ENCODE results near the gene CENPU. TPM values are rescaled to one million over a fixed set of nuclear protein-coding genes. Genes with fewer than 3 reads are reported as not detected.

The CENPU gene
- total and polyA plus RNA-seq, 2 experiments from 2014 or later: 88.3 to 186 TPM

DNA sequence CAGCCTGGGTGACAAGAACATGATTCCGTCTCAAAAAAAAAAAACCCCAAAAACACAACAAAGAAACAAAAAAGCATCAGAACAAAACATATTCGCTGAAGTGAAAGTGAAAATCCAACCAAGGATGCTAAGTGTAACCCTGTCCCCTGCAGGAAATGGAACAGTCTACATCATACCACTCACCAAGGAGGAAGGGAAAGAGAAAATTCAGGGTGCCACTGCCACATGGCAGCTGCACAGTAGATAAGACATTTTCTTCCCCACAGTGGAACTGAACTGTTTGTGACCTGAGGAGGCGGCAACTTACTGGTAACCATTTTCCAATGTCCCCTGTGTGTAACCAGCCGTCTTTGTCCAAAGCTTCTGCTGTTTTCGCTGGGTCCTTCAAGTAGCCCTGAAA is 28.2 kb upstream of the CENPU start (continued):
- TF ChIP-seq, protein P1, sequence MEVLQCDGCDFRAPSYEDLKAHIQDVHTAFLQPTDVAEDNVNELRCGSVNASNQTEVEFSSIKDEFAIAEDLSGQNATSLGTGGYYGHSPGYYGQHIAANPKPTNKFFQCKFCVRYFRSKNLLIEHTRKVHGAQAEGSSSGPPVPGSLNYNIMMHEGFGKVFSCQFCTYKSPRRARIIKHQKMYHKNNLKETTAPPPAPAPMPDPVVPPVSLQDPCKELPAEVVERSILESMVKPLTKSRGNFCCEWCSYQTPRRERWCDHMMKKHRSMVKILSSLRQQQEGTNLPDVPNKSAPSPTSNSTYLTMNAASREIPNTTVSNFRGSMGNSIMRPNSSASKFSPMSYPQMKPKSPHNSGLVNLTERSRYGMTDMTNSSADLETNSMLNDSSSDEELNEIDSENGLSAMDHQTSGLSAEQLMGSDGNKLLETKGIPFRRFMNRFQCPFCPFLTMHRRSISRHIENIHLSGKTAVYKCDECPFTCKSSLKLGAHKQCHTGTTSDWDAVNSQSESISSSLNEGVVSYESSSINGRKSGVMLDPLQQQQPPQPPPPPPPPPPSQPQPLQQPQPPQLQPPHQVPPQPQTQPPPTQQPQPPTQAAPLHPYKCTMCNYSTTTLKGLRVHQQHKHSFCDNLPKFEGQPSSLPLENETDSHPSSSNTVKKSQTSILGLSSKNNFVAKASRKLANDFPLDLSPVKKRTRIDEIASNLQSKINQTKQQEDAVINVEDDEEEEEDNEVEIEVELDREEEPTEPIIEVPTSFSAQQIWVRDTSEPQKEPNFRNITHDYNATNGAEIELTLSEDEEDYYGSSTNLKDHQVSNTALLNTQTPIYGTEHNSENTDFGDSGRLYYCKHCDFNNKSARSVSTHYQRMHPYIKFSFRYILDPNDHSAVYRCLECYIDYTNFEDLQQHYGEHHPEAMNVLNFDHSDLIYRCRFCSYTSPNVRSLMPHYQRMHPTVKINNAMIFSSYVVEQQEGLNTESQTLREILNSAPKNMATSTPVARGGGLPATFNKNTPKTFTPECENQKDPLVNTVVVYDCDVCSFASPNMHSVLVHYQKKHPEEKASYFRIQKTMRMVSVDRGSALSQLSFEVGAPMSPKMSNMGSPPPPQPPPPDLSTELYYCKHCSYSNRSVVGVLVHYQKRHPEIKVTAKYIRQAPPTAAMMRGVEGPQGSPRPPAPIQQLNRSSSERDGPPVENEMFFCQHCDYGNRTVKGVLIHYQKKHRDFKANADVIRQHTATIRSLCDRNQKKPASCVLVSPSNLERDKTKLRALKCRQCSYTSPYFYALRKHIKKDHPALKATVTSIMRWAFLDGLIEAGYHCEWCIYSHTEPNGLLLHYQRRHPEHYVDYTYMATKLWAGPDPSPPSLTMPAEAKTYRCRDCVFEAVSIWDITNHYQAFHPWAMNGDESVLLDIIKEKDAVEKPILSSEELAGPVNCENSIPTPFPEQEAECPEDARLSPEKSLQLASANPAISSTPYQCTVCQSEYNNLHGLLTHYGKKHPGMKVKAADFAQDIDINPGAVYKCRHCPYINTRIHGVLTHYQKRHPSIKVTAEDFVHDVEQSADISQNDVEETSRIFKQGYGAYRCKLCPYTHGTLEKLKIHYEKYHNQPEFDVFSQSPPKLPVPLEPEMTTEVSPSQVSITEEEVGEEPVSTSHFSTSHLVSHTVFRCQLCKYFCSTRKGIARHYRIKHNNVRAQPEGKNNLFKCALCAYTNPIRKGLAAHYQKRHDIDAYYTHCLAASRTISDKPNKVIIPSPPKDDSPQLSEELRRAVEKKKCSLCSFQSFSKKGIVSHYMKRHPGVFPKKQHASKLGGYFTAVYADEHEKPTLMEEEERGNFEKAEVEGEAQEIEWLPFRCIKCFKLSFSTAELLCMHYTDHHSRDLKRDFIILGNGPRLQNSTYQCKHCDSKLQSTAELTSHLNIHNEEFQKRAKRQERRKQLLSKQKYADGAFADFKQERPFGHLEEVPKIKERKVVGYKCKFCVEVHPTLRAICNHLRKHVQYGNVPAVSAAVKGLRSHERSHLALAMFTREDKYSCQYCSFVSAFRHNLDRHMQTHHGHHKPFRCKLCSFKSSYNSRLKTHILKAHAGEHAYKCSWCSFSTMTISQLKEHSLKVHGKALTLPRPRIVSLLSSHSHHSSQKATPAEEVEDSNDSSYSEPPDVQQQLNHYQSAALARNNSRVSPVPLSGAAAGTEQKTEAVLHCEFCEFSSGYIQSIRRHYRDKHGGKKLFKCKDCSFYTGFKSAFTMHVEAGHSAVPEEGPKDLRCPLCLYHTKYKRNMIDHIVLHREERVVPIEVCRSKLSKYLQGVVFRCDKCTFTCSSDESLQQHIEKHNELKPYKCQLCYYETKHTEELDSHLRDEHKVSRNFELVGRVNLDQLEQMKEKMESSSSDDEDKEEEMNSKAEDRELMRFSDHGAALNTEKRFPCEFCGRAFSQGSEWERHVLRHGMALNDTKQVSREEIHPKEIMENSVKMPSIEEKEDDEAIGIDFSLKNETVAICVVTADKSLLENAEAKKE (CRISPR knock-in tag; IDR thresholded peaks at IDR 0.05): no peak
- TF ChIP-seq ZNF114 (CRISPR knock-in tag; IDR thresholded peaks at IDR 0.05): no peak

DNA sequence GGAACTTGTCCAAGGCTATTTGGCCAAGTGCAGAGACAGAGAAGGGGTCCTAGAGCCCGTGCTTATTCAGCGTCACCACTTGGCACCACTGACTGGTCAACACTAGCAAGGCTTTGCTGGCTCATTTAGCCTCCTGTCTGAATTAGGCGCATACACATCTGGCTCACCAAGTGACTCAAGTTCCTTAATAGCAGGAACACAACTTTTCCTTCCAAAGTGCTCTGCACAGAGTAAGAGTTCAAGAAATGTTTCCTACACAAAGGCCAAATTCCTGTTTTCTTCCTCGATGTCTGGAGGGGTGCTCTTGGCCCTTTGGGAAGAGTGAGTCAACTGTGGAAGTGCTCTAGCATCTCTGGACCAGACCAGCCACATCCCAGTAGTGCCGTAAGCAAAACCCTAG is 26.8 kb upstream of the CENPU start:
- no peaks in the 10 kb centered on the region for H3K79me2 ChIP-seq (replicated peaks; ENCODE audit: insufficient read depth)
- H3K27ac ChIP-seq (ENCODE audit: low read depth): no peak overlapping the region
- no peak overlapping the region for H3K4me3 Mint-ChIP-seq
- DNase-seq (ENCODE audit: low spot score) (no peak), ATAC-seq (no peak)
- no peak overlapping the region for H3K4me3 ChIP-seq
- no peak overlapping the region for H2AFZ ChIP-seq
- no peaks in the 10 kb centered on the region for H3K9me2 ChIP-seq (ENCODE audit: insufficient read depth)
- H4K20me1 ChIP-seq (replicated peaks; ENCODE audit: insufficient read depth): no peaks in the 10 kb centered on the region
- no peak overlapping the region for H3K27ac Mint-ChIP-seq
- H3K27me3 Mint-ChIP-seq (ENCODE audit: insufficient read depth, low read depth, poor library complexity): peaks cover 2% of the 10 kb centered on the region
- no peaks in the 10 kb centered on the region for H3K9me3 Mint-ChIP-seq
- no peaks in the 10 kb centered on the region for H3K36me3 ChIP-seq (ENCODE audit: insufficient read depth)
- no peaks in the 10 kb centered on the region; the same call in 2 of the 3 replicates for H3K36me3 Mint-ChIP-seq (ENCODE audit: low read depth)
- H3K4me2 ChIP-seq: no peak overlapping the region
- H3F3A ChIP-seq (replicated peaks; ENCODE audit: low read depth): no peaks in the 10 kb centered on the region
- no peaks in the 10 kb centered on the region for H3K27me3 ChIP-seq (ENCODE audit: insufficient read depth)
- H3K4me1 Mint-ChIP-seq: no peaks in the 10 kb centered on the region
- no peaks in the 10 kb centered on the region for H3K4me1 ChIP-seq (ENCODE audit: insufficient read depth)
- TF ChIP-seq ZNF114 (CRISPR knock-in tag; IDR thresholded peaks at IDR 0.05) (no peak), JUNB (IDR thresholded peaks at IDR 0.05; ENCODE audit: unreplicated experiment) (no peak), STAT1 (IDR thresholded peaks at IDR 0.05; ENCODE audit: unreplicated experiment) (no peak), NANOG (IDR thresholded peaks at IDR 0.05; ENCODE audit: borderline replicate concordance) (no peak)
- TF ChIP-seq, protein P2, sequence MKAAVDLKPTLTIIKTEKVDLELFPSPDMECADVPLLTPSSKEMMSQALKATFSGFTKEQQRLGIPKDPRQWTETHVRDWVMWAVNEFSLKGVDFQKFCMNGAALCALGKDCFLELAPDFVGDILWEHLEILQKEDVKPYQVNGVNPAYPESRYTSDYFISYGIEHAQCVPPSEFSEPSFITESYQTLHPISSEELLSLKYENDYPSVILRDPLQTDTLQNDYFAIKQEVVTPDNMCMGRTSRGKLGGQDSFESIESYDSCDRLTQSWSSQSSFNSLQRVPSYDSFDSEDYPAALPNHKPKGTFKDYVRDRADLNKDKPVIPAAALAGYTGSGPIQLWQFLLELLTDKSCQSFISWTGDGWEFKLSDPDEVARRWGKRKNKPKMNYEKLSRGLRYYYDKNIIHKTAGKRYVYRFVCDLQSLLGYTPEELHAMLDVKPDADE (IDR thresholded peaks at IDR 0.05): no peak
- TF ChIP-seq, protein P1 (CRISPR knock-in tag; IDR thresholded peaks at IDR 0.05): no peak
- TF ChIP-seq, protein P3, sequence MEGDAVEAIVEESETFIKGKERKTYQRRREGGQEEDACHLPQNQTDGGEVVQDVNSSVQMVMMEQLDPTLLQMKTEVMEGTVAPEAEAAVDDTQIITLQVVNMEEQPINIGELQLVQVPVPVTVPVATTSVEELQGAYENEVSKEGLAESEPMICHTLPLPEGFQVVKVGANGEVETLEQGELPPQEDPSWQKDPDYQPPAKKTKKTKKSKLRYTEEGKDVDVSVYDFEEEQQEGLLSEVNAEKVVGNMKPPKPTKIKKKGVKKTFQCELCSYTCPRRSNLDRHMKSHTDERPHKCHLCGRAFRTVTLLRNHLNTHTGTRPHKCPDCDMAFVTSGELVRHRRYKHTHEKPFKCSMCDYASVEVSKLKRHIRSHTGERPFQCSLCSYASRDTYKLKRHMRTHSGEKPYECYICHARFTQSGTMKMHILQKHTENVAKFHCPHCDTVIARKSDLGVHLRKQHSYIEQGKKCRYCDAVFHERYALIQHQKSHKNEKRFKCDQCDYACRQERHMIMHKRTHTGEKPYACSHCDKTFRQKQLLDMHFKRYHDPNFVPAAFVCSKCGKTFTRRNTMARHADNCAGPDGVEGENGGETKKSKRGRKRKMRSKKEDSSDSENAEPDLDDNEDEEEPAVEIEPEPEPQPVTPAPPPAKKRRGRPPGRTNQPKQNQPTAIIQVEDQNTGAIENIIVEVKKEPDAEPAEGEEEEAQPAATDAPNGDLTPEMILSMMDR (conservative IDR thresholded peaks at IDR 0.05; ENCODE audit: low read depth in 2 of 2): no peak

Data from GM23338 (cell line).